IMR-90 (cell line): Measurements from ENCODE around the gene AGAP1. TPM values are rescaled to one million over a fixed set of nuclear protein-coding genes. Genes with fewer than 3 reads are reported as not detected.

Experiments
- ATAC-seq: fragments of 200-7000 bp; cut with Tn5 transposase; 2 replicates; pipeline ENCODE4 v1.9.1; 2020; ENCODE audit warnings: low read depth, mild to moderate bottlenecking, moderate library complexity
- BruUV-seq: library from RNA; stranded (reverse); fragments of 400-500 nt; replicated peaks from 2 replicates; lab custom pipeline; 2021; lab: Mats Ljungman, UMichigan
- CTCF ChIA-PET: fragments of 300-600 bp; formaldehyde crosslinking; extraction: SDS; loops from one replicate; lab custom pipeline; 2021; ENCODE audit warnings: antibody characterized with exemption; lab: Yijun Ruan, JAX
- POLR2A ChIA-PET: fragments of 300-600 bp; sonication (Branson Sonifier 250); formaldehyde crosslinking; loops from one replicate; lab custom pipeline; 2022; ENCODE audit warnings: antibody characterized with exemption; ENCODE audit not compliant: unreplicated experiment; lab: Charles Lee
- DNase-seq: peaks from one replicate; pipeline ENCODE4 v3.0.0; 2013
- H2AFZ ChIP-seq: replicated peaks from 2 replicates; pipeline ENCODE3; 2013; ENCODE audit warnings: low read length, mild to moderate bottlenecking; ENCODE audit not compliant: poor library complexity
- H2AK5ac ChIP-seq: 2 replicates; pipeline ENCODE4 v1.6.1; 2013; ENCODE audit warnings: low read depth, low read length, inconsistent platforms
- H2AK9ac ChIP-seq: replicated peaks from 2 replicates; pipeline ENCODE3; 2013; ENCODE audit warnings: mild to moderate bottlenecking, low read depth, low read length, moderate library complexity; ENCODE audit not compliant: poor library complexity
- H2BK120ac ChIP-seq: 2 replicates; pipeline ENCODE4 v1.6.1; 2013; ENCODE audit warnings: low read depth, low read length, inconsistent platforms
- H2BK15ac ChIP-seq: 3 replicates; pipeline ENCODE4 v1.6.1; 2013; ENCODE audit warnings: low read depth, low read length, inconsistent platforms
- H2BK20ac ChIP-seq: 2 replicates; pipeline ENCODE4 v1.6.1; 2013; ENCODE audit warnings: low read depth, mild to moderate bottlenecking, inconsistent platforms, low read length, moderate library complexity
- H2BK5ac ChIP-seq: 2 replicates; pipeline ENCODE4 v1.6.1; 2013; ENCODE audit warnings: mild to moderate bottlenecking, low read depth, low read length, inconsistent platforms; ENCODE audit not compliant: poor library complexity, severe bottlenecking
- H3K14ac ChIP-seq: replicated peaks from 2 replicates; pipeline ENCODE4 v1.6.1; 2013; ENCODE audit warnings: low read depth, low read length, inconsistent platforms
- H3K18ac ChIP-seq: 2 replicates; pipeline ENCODE4 v1.6.1; 2013; ENCODE audit warnings: low read depth, low read length, control low read depth
- H3K23ac ChIP-seq: 2 replicates; pipeline ENCODE4 v1.6.1; 2013; ENCODE audit warnings: low read depth, low read length, inconsistent platforms
- H3K27ac ChIP-seq: 2 replicates; pipeline ENCODE4 v1.5.1; 2013; ENCODE audit warnings: mild to moderate bottlenecking, control low read depth, low read length; ENCODE audit not compliant: insufficient read depth
- H3K27me3 ChIP-seq: 2 replicates; pipeline ENCODE4 v1.6.1; 2013; ENCODE audit warnings: low read length; ENCODE audit not compliant: control insufficient read depth, insufficient read depth
- H3K36me3 ChIP-seq: 2 replicates; pipeline ENCODE4 v1.6.1; 2013; ENCODE audit warnings: low read length, mixed read lengths; ENCODE audit not compliant: control insufficient read depth, insufficient read depth
- H3K4ac ChIP-seq: 2 replicates; pipeline ENCODE4 v1.6.1; 2013; ENCODE audit warnings: low read depth, low read length, inconsistent platforms
- H3K4me1 ChIP-seq: 2 replicates; pipeline ENCODE4 v1.6.1; 2013; ENCODE audit warnings: low read length, mixed read lengths; ENCODE audit not compliant: control insufficient read depth, insufficient read depth
- H3K4me2 ChIP-seq: 2 replicates; pipeline ENCODE4 v1.6.1; 2013; ENCODE audit warnings: low read depth, mild to moderate bottlenecking, control low read depth, low read length, moderate library complexity
- H3K4me3 ChIP-seq: 2 replicates; pipeline ENCODE4 v1.5.1; 2013; ENCODE audit warnings: low read depth, mild to moderate bottlenecking, control low read depth, low read length, moderate library complexity; ENCODE audit not compliant: insufficient read depth
- H3K56ac ChIP-seq: 2 replicates; pipeline ENCODE4 v1.6.1; 2013; ENCODE audit warnings: low read length, inconsistent platforms; ENCODE audit not compliant: insufficient read depth; ENCODE audit errors: extremely low read depth
- H3K79me1 ChIP-seq, 2 experiments: 2 replicates each; pipeline ENCODE4 v1.6.1; 2013; ENCODE audit warnings: low read length in 2 of 2, inconsistent platforms in 1 of 2, low read depth in 1 of 2
- H3K9ac ChIP-seq: 2 replicates; pipeline ENCODE4 v1.6.1; 2013; ENCODE audit warnings: low read depth, low read length, control low read depth
- H3K9me1 ChIP-seq: 2 replicates; pipeline ENCODE4 v1.6.1; 2013; ENCODE audit warnings: low read length, inconsistent platforms; ENCODE audit not compliant: insufficient read depth
- H3K9me3 ChIP-seq: 2 replicates; pipeline ENCODE4 v1.6.1; 2013; ENCODE audit warnings: low read length; ENCODE audit not compliant: control insufficient read depth, insufficient read depth
- H4K20me1 ChIP-seq: 2 replicates; pipeline ENCODE4 v1.6.1; 2013; ENCODE audit warnings: low read length, inconsistent platforms; ENCODE audit not compliant: insufficient read depth
- H4K5ac ChIP-seq: 2 replicates; pipeline ENCODE4 v1.6.1; 2013; ENCODE audit warnings: mild to moderate bottlenecking, low read depth, low read length, control low read depth
- H4K8ac ChIP-seq, 2 experiments: 2 replicates each; pipeline ENCODE4 v1.6.1; 2013; ENCODE audit warnings: low read depth in 2 of 2, low read length in 2 of 2, control low read depth in 1 of 2, inconsistent platforms in 1 of 2
- H4K91ac ChIP-seq: 2 replicates; pipeline ENCODE4 v1.6.1; 2013; ENCODE audit warnings: low read depth, low read length, inconsistent platforms; ENCODE audit not compliant: insufficient read depth
- BHLHE40 ChIP-seq: fragments of 150-350 bp; IDR thresholded peaks from 2 replicates; pipeline ENCODE4 v1.6.1; 2016; ENCODE audit warnings: mild to moderate bottlenecking, low read depth, low read length
- CEBPB ChIP-seq: IDR thresholded peaks from 2 replicates; pipeline ENCODE4 v1.6.1; 2012; ENCODE audit warnings: low read depth, low read length, improper control_type of control experiment
- CHD1 ChIP-seq: IDR thresholded peaks from 2 replicates; pipeline ENCODE4 v1.6.1; 2012; ENCODE audit warnings: low read depth, low read length, improper control_type of control experiment
- ELK1 ChIP-seq: fragments of 150-350 bp; IDR thresholded peaks from 2 replicates; pipeline ENCODE4 v1.6.1; 2016; ENCODE audit warnings: low read depth, mild to moderate bottlenecking, low read length, moderate library complexity, borderline replicate concordance
- FOS ChIP-seq: fragments of 150-350 bp; IDR thresholded peaks from 2 replicates; pipeline ENCODE4 v1.6.1; 2016; ENCODE audit warnings: low read depth, low read length
- MAFK ChIP-seq: IDR thresholded peaks from 2 replicates; pipeline ENCODE4 v1.6.1; 2012; ENCODE audit warnings: low read depth, low read length, improper control_type of control experiment
- MAZ ChIP-seq: IDR thresholded peaks from 2 replicates; pipeline ENCODE4 v1.6.1; 2012; ENCODE audit warnings: low read depth, mild to moderate bottlenecking, low read length, improper control_type of control experiment, moderate library complexity, borderline replicate concordance
- MXI1 ChIP-seq: IDR thresholded peaks from 2 replicates; pipeline ENCODE4 v1.6.1; 2012; ENCODE audit warnings: low read depth, mild to moderate bottlenecking, low read length, moderate library complexity, borderline replicate concordance
- NFE2L2 ChIP-seq: fragments of 150-350 bp; IDR thresholded peaks from 2 replicates; pipeline ENCODE4 v1.6.1; 2016; ENCODE audit warnings: low read depth, mild to moderate bottlenecking, low read length
- POLR2A ChIP-seq: IDR thresholded peaks from 2 replicates; pipeline ENCODE4 v1.6.1; 2012; ENCODE audit warnings: mild to moderate bottlenecking, low read depth, low read length
- RAD21 ChIP-seq: IDR thresholded peaks from 2 replicates; pipeline ENCODE4 v1.6.1; 2012; ENCODE audit warnings: low read length, improper control_type of control experiment
- RCOR1 ChIP-seq: IDR thresholded peaks from 2 replicates; pipeline ENCODE4 v1.6.1; 2012; ENCODE audit warnings: mild to moderate bottlenecking, low read length, improper control_type of control experiment; ENCODE audit not compliant: insufficient replicate concordance
- RFX5 ChIP-seq: IDR thresholded peaks from 2 replicates; pipeline ENCODE4 v1.8.0; 2012; ENCODE audit warnings: low read depth, mild to moderate bottlenecking, low read length, moderate library complexity
- SMC3 ChIP-seq: fragments of 150-350 bp; IDR thresholded peaks from 2 replicates; pipeline ENCODE4 v1.6.1; 2016; ENCODE audit warnings: low read depth, mild to moderate bottlenecking, antibody characterized with exemption, low read length, moderate library complexity
- WGBS, 2 experiments: methylation state at CpG; one replicate each; pipeline versions ENCODE4 v1.1.5 to v1.1.7; 2013; ENCODE audit warnings: missing lambda C conversion rate in 2 of 2; ENCODE audit not compliant: insufficient read length in 1 of 2; ENCODE audit errors: extremely low coverage in 2 of 2; 5-methylcytosine and 5-hydroxymethylcytosine counted together
- dilution Hi-C: fragments of 300-500 bp; cut with HindIII; formaldehyde crosslinking; loops from one replicate; pipeline ENCODE4 v1.14.3; 2018; ENCODE audit warnings: low sequenced_read_pairs; ENCODE audit not compliant: unreplicated experiment
- in situ Hi-C: fragments of 300-500 bp; cut with MboI; formaldehyde crosslinking; loops from 3 replicates; pipeline ENCODE4 v1.14.3; 2019; ENCODE audit warnings: low sequenced_read_pairs, inconsistent platforms, mixed read lengths
- intact Hi-C: fragments of 100-400 bp; cut with micrococcal nuclease; formaldehyde crosslinking; loops from 2 replicates; pipeline ENCODE4 v1.10.0; 2022
- polyA plus RNA-seq, 3 experiments: library from polyadenylated mRNA; depleted of rRNA; stranded (reverse); fragments of >200 nt; gene quantifications; 2 replicates each; pipeline ENCODE4 v1.2.3, GENCODE V29; 2012; ENCODE audit warnings: low replicate concordance in 1 of 3
- total RNA-seq: library from RNA; depleted of rRNA; stranded (reverse); fragments of >200 nt; gene quantifications from 2 replicates; pipeline ENCODE4 v1.2.3, GENCODE V29; 2012
- TF ChIP-seq, protein P1 (sequence below): fragments of 150-350 bp; IDR thresholded peaks from 2 replicates; pipeline ENCODE4 v1.6.1; 2017; ENCODE audit warnings: mild to moderate bottlenecking, antibody characterized with exemption, low read length, low read depth
- TF ChIP-seq, protein P2 (sequence below): conservative IDR thresholded peaks from 2 replicates; pipeline ENCODE4 v1.5.1; 2012; ENCODE audit warnings: mild to moderate bottlenecking, low read depth, low read length, improper control_type of control experiment

Gene AGAP1
- total and polyA plus RNA-seq, 2 of the 4 experiments (the other 2 are of a cell fraction): 15.1 to 16.4 TPM

- Histone ChIP-seq H4K20me1 (no peaks in the 10 kb centered on the region), H3K36me3 (no peaks in the 10 kb centered on the region), H2BK20ac (no peak overlapping the region), H3K27me3 (peaks cover 19% of the 10 kb centered on the region), H3K9me1 (no peaks in the 10 kb centered on the region), H3K18ac (no peak overlapping the region), H4K5ac (no peak overlapping the region), H2AK9ac (no peak overlapping the region), H3K14ac (no peak overlapping the region), H3K4me3 (no peak overlapping the region), H2BK120ac (no peak overlapping the region), H3K4me2 (no peak overlapping the region), H3K9me3 (no peaks in the 10 kb centered on the region), H4K91ac (no peak overlapping the region), H3K9ac (no peak overlapping the region), H2AK5ac (no peak overlapping the region), H2AFZ (no peak overlapping the region), H3K27ac (no peak overlapping the region), H2BK5ac (no peak overlapping the region), H3K56ac (no peak overlapping the region), H4K8ac (no peak overlapping the region), H3K4ac (no peak overlapping the region), H3K79me1 (no peaks in the 10 kb centered on the region), H3K4me1 (0 out of 2 replicates have a peak, but pooled peaks cover 2% of the 10 kb centered on the region), H3K23ac (no peak overlapping the region), H2BK15ac (no peak overlapping the region)
- TF ChIP-seq FOS (no peak), CEBPB (no peak), RFX5 (no peak), SMC3 (no peak), MAZ (no peak), NFE2L2 (no peak), BHLHE40 (no peak), RCOR1 (no peak), MAFK (no peak), POLR2A (no peak), ELK1 (no peak), CHD1 (no peak), MXI1 (no peak), RAD21 (no peak)
- TF ChIP-seq, protein P1, sequence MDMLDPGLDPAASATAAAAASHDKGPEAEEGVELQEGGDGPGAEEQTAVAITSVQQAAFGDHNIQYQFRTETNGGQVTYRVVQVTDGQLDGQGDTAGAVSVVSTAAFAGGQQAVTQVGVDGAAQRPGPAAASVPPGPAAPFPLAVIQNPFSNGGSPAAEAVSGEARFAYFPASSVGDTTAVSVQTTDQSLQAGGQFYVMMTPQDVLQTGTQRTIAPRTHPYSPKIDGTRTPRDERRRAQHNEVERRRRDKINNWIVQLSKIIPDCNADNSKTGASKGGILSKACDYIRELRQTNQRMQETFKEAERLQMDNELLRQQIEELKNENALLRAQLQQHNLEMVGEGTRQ: no peak
- TF ChIP-seq, protein P2, sequence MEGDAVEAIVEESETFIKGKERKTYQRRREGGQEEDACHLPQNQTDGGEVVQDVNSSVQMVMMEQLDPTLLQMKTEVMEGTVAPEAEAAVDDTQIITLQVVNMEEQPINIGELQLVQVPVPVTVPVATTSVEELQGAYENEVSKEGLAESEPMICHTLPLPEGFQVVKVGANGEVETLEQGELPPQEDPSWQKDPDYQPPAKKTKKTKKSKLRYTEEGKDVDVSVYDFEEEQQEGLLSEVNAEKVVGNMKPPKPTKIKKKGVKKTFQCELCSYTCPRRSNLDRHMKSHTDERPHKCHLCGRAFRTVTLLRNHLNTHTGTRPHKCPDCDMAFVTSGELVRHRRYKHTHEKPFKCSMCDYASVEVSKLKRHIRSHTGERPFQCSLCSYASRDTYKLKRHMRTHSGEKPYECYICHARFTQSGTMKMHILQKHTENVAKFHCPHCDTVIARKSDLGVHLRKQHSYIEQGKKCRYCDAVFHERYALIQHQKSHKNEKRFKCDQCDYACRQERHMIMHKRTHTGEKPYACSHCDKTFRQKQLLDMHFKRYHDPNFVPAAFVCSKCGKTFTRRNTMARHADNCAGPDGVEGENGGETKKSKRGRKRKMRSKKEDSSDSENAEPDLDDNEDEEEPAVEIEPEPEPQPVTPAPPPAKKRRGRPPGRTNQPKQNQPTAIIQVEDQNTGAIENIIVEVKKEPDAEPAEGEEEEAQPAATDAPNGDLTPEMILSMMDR: no peak
- no peak for DNase-seq
- dilution Hi-C loops: no loop called here
- intact Hi-C loops: no loop called here
- ATAC-seq: no peak
- no CpG with 5 or more reads among the region's 4 CpGs for WGBS, 2 experiments
- POLR2A ChIA-PET: no interaction called here
- BruUV-seq: no TSS peak
- CTCF ChIA-PET: no interaction called here
- in situ Hi-C loops: no loop called here
Observed at GRCh38 chr2:235480614-235481013, 13.2 kb upstream of the AGAP1 start.
